GM10266 (cell line): ENCODE measurements around the gene VGLL4.

Experiments used
- DNase-seq: peaks from one replicate; pipeline ENCODE4 v3.0.0; 2012; ENCODE audit errors: extremely low spot score
- TF ChIP-seq, protein P1 (sequence below): IDR thresholded peaks from 2 replicates; pipeline ENCODE4 v1.5.1; 2012; ENCODE audit warnings: mild to moderate bottlenecking, low read depth; ENCODE audit not compliant: control insufficient read depth, insufficient read depth; ENCODE audit errors: missing control alignments

The VGLL4 gene

DNA sequence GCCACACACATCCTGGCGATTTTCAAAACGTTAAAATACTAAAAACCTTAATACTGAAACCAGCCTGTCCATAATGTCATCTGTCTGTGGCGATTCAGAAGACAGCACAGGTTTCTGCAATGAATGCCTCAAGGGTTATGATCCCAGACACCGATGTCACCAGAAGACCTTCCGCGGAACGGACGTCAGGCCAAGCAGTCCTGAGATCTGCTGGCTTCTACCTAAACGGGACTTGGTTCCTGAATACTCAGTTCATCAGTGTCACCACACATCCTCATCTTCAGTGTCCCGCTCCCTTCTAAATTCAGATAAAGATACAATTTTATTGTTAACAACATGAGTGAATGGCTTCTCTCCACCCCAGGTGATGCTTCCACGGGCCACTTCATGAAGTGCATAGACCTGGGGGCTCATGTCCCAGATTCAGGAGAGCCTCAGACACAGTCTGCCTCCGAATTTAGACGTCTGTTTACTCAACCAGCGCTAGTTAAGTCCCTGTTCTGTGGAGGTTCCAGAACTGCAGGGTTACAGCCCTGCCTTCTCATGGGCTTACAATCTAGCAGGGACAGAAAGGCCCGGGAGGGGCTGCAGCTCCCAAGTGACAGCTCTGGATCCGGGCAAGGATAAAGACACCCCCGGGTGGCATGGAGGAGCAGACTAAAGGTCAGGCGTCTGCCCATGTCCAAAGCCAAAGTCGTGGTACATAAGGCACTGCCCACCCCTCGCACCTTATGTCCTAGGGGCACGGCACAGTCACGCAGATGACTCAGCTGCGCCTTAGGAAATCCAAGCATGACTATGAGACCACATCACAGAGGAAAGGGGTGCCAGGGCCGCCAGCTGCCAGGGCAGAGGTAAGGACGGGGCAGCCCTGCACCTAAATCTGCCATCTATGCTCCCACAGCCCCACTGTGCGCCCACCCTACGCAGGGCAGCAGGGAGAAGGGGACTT lies 75.9 kb downstream of the VGLL4 start:
- TF ChIP-seq, protein P1, sequence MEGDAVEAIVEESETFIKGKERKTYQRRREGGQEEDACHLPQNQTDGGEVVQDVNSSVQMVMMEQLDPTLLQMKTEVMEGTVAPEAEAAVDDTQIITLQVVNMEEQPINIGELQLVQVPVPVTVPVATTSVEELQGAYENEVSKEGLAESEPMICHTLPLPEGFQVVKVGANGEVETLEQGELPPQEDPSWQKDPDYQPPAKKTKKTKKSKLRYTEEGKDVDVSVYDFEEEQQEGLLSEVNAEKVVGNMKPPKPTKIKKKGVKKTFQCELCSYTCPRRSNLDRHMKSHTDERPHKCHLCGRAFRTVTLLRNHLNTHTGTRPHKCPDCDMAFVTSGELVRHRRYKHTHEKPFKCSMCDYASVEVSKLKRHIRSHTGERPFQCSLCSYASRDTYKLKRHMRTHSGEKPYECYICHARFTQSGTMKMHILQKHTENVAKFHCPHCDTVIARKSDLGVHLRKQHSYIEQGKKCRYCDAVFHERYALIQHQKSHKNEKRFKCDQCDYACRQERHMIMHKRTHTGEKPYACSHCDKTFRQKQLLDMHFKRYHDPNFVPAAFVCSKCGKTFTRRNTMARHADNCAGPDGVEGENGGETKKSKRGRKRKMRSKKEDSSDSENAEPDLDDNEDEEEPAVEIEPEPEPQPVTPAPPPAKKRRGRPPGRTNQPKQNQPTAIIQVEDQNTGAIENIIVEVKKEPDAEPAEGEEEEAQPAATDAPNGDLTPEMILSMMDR = no peak
- DNase-seq = no peak

DNA sequence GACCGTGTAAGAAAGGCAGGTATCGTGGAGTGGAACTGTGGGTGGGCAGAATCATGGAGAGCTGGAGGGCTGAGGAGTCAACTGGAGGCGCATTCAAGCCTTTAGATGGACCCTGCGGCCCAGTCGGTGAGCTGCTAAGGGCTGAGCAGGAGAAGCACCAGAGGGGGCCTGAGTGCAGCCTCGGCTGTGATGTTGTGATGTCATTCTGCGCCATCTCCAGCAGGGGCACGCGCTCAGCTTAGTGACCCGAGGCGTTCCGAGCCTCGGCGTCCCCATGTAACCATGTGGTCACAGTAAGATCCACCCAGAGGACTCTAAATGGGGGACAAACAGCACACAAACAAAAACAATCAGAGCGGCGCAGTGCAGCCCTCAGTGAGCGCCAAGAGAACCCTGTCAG lies 76.8 kb downstream of the VGLL4 start:
- DNase-seq = no peak
- TF ChIP-seq, protein P1 = no peak

DNA sequence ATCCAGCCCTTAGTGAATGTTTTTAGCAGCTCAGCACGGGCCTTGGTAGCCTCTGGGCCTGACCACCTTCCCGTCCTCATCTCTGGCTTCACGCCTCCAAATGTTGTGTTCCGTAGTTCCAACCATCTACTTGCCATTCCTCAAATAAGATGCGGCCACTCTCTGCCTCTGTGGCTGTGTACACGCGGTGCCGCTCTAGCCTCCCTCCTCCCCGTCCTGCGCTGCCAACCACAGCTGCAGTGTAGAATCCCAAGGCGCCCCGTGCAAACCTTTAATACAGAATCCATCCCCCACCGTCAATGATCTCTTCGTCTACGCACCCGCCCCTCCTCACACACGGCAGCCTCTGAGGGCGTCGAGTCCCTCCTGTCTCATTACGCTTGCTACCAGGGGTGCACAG lies 77.2 kb downstream of the VGLL4 start:
- no peak for DNase-seq
- TF ChIP-seq, protein P1 = no peak

DNA sequence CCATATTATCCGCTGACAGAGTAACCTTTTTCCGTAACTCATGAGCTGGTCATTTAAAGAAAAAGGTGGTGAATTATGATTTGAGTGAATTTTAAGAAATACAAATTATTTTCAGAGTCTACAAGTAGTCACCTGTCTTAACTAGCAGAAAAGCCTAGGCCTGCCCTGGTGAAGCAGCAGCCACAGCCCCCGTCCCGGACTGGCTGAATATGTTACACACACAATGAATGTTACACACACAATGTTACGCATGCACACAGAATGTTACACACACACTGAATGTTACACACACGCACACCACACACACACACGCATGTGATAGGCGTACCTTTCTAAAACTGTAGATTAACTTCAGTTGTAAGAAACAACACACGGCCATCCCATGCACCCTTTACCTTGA lies 77.8 kb downstream of the VGLL4 start:
- DNase-seq = no peak
- TF ChIP-seq, protein P1 = no peak

DNA sequence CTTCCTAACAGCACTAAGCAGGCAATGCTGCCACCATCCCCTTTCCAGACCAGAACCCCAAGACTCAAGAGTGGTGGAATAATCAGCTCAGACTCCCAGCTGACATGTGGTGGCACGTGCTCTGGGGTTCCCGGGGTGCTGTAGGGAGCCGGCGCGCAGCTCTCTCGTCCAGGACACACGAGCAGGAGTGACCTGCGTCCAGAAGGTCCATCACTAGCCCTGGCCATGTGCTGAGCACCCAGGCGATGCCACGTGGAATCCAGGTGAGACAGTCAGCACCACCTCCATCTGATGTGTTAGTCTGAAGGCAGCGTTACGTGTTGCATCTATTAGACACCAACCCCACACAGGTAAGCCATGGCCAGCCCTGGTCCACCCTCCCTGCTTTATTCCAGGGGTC lies 78.2 kb downstream of the VGLL4 start:
- DNase-seq = no peak
- TF ChIP-seq, protein P1 = no peak

DNA sequence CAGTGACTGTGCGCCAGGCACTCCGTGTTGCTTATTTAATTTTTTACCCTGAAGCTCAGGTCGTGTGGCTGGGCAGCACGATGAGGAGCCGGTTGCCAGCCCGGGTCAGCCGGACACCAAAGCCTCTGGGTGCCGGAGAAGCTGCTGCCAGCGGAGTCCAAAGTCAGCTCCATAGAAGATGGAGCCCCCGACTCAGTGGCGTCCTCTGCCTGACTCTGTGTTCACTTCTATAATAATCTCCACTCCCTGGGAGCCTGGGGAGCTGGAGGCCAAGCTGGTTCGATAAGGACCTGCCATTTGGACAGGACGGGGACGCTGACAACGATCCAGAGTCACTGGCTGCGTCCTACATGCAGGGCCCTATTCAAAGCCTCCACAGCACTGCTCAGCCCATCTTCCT lies 78.6 kb downstream of the VGLL4 start:
- TF ChIP-seq, protein P1 = no peak
- DNase-seq = peak; percentile 20

DNA sequence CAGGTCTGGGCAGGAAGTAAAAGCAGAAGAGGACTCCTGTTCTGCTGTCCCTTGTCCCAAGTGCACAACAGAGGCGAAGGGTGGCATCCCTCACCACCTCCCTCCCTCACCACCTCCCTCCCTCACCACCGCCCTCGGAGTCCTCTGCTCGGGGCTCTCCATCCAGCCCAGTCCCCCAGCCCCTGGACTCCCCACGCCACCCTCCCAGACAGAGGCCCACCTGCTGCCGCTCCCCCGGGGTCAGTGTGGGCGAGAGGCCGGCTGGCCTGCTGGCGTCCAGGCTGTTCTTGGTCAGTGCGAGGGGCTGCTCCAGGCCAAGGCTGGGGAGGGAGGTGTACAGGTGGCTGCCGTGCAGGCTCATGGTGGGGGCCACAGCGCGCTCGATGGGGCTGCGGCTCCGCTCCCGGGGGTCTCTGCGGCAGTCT lies 79.1 kb downstream of the VGLL4 start:
- no peak for DNase-seq
- TF ChIP-seq, protein P1 = no peak
